Stimulated activated naive CD4-positive, alpha-beta T cell treated with Interleukin-2 at 50 U/mL for 16 hours (primary cell): Measurements from ENCODE around the gene AGPAT3.

Experiments used
- DNase-seq: peaks from one replicate; lab custom pipeline; 2025; lab: John Stamatoyannopoulos, UW

The AGPAT3 gene

GRCh38 chr21:43997766-43998742 lies 133.0 kb downstream of the AGPAT3 start:
- DNase-seq, result no peak

GRCh38 chr21:44000360-44000759 lies 135.3 kb downstream of the AGPAT3 start:
- DNase-seq, result no peak

GRCh38 chr21:44002511-44002910 lies 137.5 kb downstream of the AGPAT3 start:
- no peak for DNase-seq

GRCh38 chr21:44003307-44003966 lies 138.4 kb downstream of the AGPAT3 start:
- DNase-seq, result no peak

GRCh38 chr21:44005071-44005470 lies 140.0 kb downstream of the AGPAT3 start:
- no peak for DNase-seq

- DNase-seq, result no peak
Measured at GRCh38 chr21:44005593-44005992, 140.6 kb downstream of the AGPAT3 start.

GRCh38 chr21:44006017-44006619 lies 141.1 kb downstream of the AGPAT3 start:
- DNase-seq, result no peak

GRCh38 chr21:44006656-44007055 lies 141.6 kb downstream of the AGPAT3 start:
- no peak for DNase-seq

- DNase-seq, result no peak
Measured at GRCh38 chr21:44010429-44010828, 145.4 kb downstream of the AGPAT3 start.

- no peak for DNase-seq
Measured at GRCh38 chr21:44011123-44011522, 146.1 kb downstream of the AGPAT3 start.

- peak; percentile 80 for DNase-seq
Measured at GRCh38 chr21:44011579-44012473, 146.8 kb downstream of the AGPAT3 start, which contains the start of gene TRAPPC10. Gene TRAPPC10, plus strand, starts transcription at chr21:44012309. Its CDS starts 185 bp downstream, at chr21:44012494.

GRCh38 chr21:44012474-44013379 lies 147.7 kb downstream of the AGPAT3 start:
- DNase-seq, result peak; percentile 78

- DNase-seq, result peak; percentile 40
Measured at GRCh38 chr21:44013380-44014088, 148.5 kb downstream of the AGPAT3 start.

- no peak for DNase-seq
Measured at GRCh38 chr21:44017601-44018000, 152.6 kb downstream of the AGPAT3 start.

GRCh38 chr21:44018127-44018526 lies 153.1 kb downstream of the AGPAT3 start:
- DNase-seq, result no peak

- DNase-seq, result no peak
Measured at GRCh38 chr21:44018813-44019567, 154.0 kb downstream of the AGPAT3 start.

- DNase-seq, result no peak
Measured at GRCh38 chr21:44019568-44019958, 154.5 kb downstream of the AGPAT3 start.

GRCh38 chr21:44020551-44020950 lies 155.5 kb downstream of the AGPAT3 start:
- DNase-seq, result no peak

GRCh38 chr21:44021064-44021463 lies 156.0 kb downstream of the AGPAT3 start:
- DNase-seq, result no peak
